Activated naive CD8-positive, alpha-beta T cell (primary cell): ENCODE results near the gene PARVA.

Experiments used
- H3K27ac Mint-ChIP-seq: one replicate; pipeline ENCODE4 v1.8.0; 2021; ENCODE audit warnings: mixed read lengths
- H3K27me3 Mint-ChIP-seq: one replicate; pipeline ENCODE4 v1.8.0; 2021; ENCODE audit warnings: mixed read lengths
- H3K36me3 Mint-ChIP-seq: one replicate; pipeline ENCODE4 v1.8.0; 2021; ENCODE audit warnings: mixed read lengths
- H3K4me1 Mint-ChIP-seq: one replicate; pipeline ENCODE4 v1.8.0; 2021; ENCODE audit warnings: low read depth, mixed read lengths
- H3K4me3 Mint-ChIP-seq: one replicate; pipeline ENCODE4 v1.8.0; 2021; ENCODE audit warnings: mild to moderate bottlenecking, mixed read lengths
- H3K9me3 Mint-ChIP-seq: one replicate; pipeline ENCODE4 v1.8.0; 2021; ENCODE audit warnings: low read depth, mixed read lengths

PARVA gene

GRCh38 chr11:12536566-12536965 lies 159.2 kb downstream of the PARVA start:
- Mint-ChIP-seq H3K27me3 (peaks cover 5% of the 10 kb centered on the region), H3K27ac (no peak overlapping the region), H3K36me3 (no peaks in the 10 kb centered on the region), H3K4me1 (no peaks in the 10 kb centered on the region), H3K4me3 (no peak overlapping the region), H3K9me3 (no peaks in the 10 kb centered on the region)

GRCh38 chr11:12537778-12538401 lies 160.5 kb downstream of the PARVA start:
- no peak overlapping the region for H3K4me3 Mint-ChIP-seq
- no peak overlapping the region for H3K27ac Mint-ChIP-seq
- H3K36me3 Mint-ChIP-seq: no peaks in the 10 kb centered on the region
- no peaks in the 10 kb centered on the region for H3K4me1 Mint-ChIP-seq
- no peaks in the 10 kb centered on the region for H3K9me3 Mint-ChIP-seq
- H3K27me3 Mint-ChIP-seq: peaks cover 5% of the 10 kb centered on the region

DNA sequence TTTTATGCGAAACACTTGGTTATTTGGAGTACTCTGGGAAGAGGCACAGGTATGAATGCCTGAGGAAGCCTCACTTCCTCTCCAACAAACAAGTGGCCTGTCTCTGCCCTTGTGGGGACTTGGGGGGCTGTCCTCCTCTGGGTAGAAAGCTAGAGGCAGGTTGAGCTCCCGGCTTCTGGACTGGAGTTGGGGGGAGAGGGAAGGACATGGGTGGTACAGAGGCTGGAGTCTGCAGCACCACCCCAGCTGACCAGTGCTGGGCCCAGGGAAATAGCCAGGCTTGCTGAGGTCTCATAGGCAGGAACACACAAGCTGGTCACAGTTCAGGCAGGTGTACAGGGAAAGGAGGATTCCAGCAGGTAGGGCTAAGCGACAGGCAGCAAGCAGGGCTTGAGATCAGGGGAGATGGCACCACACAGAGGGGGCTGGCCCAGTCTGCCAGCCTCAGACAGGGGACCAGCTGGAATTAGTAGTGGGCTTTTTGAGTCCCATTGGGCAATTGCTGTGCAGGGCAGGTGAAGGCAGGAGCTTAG lies 161.6 kb downstream of the PARVA start:
- H3K4me1 Mint-ChIP-seq: no peaks in the 10 kb centered on the region
- no peaks in the 10 kb centered on the region for H3K36me3 Mint-ChIP-seq
- peaks cover 5% of the 10 kb centered on the region for H3K27me3 Mint-ChIP-seq
- no peaks in the 10 kb centered on the region for H3K9me3 Mint-ChIP-seq
- no peak overlapping the region for H3K4me3 Mint-ChIP-seq
- H3K27ac Mint-ChIP-seq: no peak overlapping the region

DNA sequence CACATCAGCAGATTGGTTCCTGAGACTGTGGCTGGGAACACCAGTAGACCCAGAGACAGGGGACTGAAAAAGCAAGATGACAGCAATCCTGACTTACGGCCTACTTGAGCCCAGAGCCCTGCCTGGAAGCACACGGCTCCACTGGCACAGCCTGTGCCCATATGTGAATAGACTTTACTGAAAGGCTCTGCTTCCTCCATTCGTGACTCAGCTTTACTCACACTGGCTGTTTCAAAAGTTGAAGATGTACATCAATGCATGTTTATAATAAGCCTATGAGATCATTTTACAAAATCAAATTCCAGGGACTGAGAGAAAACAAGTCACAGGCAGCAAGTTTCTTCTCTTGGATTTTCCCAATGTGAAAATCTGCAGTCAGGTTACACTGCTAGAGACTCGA lies 162.2 kb downstream of the PARVA start:
- H3K4me1 Mint-ChIP-seq: no peaks in the 10 kb centered on the region
- peaks cover 5% of the 10 kb centered on the region for H3K27me3 Mint-ChIP-seq
- H3K36me3 Mint-ChIP-seq: no peaks in the 10 kb centered on the region
- H3K27ac Mint-ChIP-seq: no peak overlapping the region
- H3K9me3 Mint-ChIP-seq: no peaks in the 10 kb centered on the region
- no peak overlapping the region for H3K4me3 Mint-ChIP-seq

- no peaks in the 10 kb centered on the region for H3K4me1 Mint-ChIP-seq
- H3K36me3 Mint-ChIP-seq: no peaks in the 10 kb centered on the region
- no peak overlapping the region for H3K27ac Mint-ChIP-seq
- no peak overlapping the region for H3K4me3 Mint-ChIP-seq
- H3K9me3 Mint-ChIP-seq: no peaks in the 10 kb centered on the region
- H3K27me3 Mint-ChIP-seq: peaks cover 5% of the 10 kb centered on the region
Measured at GRCh38 chr11:12540075-12540680, 162.8 kb downstream of the PARVA start.

GRCh38 chr11:12540913-12541582 lies 163.7 kb downstream of the PARVA start:
- Mint-ChIP-seq H3K36me3 (no peaks in the 10 kb centered on the region), H3K4me3 (no peak overlapping the region), H3K4me1 (no peaks in the 10 kb centered on the region), H3K27me3 (peaks cover 5% of the 10 kb centered on the region), H3K9me3 (no peaks in the 10 kb centered on the region), H3K27ac (no peak overlapping the region)

DNA sequence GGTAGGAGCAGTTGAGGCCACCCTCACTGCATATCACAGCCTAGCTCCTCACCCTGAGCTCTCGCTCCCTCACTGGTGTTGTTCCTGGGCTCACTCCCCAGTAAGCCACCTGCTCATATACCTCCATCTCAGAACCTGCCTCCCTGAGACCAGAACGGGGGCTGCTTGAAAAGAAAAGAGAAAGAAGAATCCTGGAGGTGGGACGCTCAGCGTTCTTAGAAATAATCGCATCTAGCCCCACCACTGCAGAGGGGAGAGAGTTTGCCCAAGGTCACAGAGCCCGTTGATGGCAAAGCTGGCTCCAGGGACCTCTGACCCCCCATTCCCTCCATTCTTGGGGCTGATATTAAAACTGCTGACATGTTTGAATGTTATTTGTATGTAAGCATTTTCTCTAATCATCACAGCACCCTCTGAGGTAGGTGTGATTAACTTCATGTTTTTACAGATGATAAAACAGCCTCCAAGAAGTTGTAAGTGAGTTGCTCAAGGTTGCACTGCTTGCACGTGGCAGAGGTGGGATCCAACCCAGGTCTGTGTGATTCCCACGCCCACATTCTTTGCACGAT lies 164.3 kb downstream of the PARVA start:
- Mint-ChIP-seq H3K27ac (no peak overlapping the region), H3K9me3 (no peaks in the 10 kb centered on the region), H3K27me3 (peaks cover 2% of the 10 kb centered on the region), H3K4me3 (no peak overlapping the region), H3K4me1 (no peaks in the 10 kb centered on the region), H3K36me3 (no peaks in the 10 kb centered on the region)

GRCh38 chr11:12542186-12542935 lies 165.0 kb downstream of the PARVA start:
- no peaks in the 10 kb centered on the region for H3K9me3 Mint-ChIP-seq
- no peaks in the 10 kb centered on the region for H3K27me3 Mint-ChIP-seq
- no peaks in the 10 kb centered on the region for H3K36me3 Mint-ChIP-seq
- H3K4me1 Mint-ChIP-seq: no peaks in the 10 kb centered on the region
- no peak overlapping the region for H3K4me3 Mint-ChIP-seq
- no peak overlapping the region for H3K27ac Mint-ChIP-seq

DNA sequence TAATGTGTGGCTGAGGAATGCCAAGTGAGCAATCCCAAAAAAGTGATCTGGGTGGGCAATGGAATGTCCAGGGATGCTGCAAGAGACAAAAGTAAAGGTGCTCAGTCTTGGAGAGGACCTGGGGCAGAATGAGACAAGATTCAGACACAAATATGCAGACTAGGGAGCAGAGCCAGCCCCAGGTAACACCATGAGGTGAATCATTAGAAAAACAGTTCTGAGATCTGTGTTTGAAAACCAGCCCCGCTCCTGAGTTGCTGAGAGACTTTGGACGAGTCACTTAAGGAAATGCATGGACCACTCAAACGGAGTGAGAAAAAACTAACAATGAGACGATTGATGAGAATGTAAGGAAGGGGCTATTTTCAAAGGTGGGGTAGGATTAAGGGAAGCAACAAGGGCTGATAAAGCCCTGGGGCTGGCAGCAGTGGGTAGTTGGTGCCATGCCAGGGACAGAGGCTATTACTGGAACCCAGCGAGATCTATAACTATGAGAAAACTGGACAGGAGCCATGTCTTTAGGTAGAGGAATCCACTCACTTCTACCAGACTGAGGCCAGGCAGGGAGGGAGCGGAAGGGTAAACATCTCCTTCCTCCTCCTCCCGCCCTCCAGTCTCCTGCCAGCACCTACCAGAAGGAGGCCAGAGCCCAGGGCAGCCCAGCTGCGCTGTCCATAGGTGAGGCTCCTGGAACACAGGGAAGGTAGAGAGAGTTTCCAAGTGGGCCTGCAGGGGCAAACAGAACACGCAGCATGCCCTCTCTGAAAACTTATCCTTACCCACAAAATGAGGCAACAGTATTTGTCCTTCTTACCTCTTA lies 166.4 kb downstream of the PARVA start:
- Mint-ChIP-seq H3K4me3 (no peak overlapping the region), H3K9me3 (no peaks in the 10 kb centered on the region), H3K4me1 (no peaks in the 10 kb centered on the region), H3K27me3 (no peaks in the 10 kb centered on the region), H3K36me3 (no peaks in the 10 kb centered on the region), H3K27ac (no peak overlapping the region)

DNA sequence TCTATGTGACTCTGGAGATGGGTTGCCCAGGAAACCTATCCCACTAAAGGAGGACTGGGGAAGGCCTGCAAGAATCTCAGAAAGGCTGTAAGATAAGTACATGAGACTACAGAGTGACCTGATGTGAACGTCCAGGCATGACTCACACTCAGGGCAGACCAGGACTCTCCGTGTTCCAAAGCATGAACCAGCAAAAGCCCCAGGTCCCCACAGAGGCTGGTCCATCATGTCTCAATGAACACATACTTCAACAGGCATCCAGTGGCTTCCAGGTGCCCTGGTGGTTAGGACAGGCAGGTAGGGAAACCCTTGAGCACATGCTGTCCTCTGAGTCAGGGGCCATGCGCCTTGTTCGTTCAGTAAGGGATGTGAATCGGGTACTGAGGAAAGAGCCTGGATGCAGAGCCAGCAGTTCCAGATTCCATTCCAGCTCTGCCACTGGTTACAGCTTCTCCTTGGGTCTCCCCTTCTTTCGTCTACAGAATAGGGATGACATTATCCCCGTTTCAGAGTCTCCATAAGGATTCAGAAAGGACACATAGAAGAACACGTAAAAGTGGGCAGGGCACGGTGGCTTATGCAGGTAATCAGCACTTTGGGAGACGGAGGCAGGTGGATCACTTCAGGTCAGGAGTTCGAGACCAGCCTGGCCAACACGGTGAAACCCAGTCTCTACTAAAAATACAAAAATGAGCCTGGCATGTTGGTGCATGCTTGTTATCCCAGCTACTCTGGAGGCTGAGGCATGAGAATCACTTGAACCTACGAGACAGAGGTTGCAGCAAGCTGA lies 167.8 kb downstream of the PARVA start:
- Mint-ChIP-seq H3K27me3 (no peaks in the 10 kb centered on the region), H3K4me1 (no peaks in the 10 kb centered on the region), H3K4me3 (no peak overlapping the region), H3K36me3 (no peaks in the 10 kb centered on the region), H3K9me3 (no peaks in the 10 kb centered on the region), H3K27ac (no peak overlapping the region)

GRCh38 chr11:12546122-12546521 lies 168.8 kb downstream of the PARVA start:
- no peaks in the 10 kb centered on the region for H3K4me1 Mint-ChIP-seq
- H3K27me3 Mint-ChIP-seq: no peaks in the 10 kb centered on the region
- no peaks in the 10 kb centered on the region for H3K9me3 Mint-ChIP-seq
- no peak overlapping the region for H3K27ac Mint-ChIP-seq
- no peak overlapping the region for H3K4me3 Mint-ChIP-seq
- H3K36me3 Mint-ChIP-seq: no peaks in the 10 kb centered on the region

- Mint-ChIP-seq H3K27me3 (peaks cover 4% of the 10 kb centered on the region), H3K4me1 (no peaks in the 10 kb centered on the region), H3K36me3 (no peaks in the 10 kb centered on the region), H3K9me3 (no peaks in the 10 kb centered on the region), H3K27ac (no peak overlapping the region), H3K4me3 (no peak overlapping the region)
Measured at GRCh38 chr11:12546660-12547059, 169.3 kb downstream of the PARVA start.

DNA sequence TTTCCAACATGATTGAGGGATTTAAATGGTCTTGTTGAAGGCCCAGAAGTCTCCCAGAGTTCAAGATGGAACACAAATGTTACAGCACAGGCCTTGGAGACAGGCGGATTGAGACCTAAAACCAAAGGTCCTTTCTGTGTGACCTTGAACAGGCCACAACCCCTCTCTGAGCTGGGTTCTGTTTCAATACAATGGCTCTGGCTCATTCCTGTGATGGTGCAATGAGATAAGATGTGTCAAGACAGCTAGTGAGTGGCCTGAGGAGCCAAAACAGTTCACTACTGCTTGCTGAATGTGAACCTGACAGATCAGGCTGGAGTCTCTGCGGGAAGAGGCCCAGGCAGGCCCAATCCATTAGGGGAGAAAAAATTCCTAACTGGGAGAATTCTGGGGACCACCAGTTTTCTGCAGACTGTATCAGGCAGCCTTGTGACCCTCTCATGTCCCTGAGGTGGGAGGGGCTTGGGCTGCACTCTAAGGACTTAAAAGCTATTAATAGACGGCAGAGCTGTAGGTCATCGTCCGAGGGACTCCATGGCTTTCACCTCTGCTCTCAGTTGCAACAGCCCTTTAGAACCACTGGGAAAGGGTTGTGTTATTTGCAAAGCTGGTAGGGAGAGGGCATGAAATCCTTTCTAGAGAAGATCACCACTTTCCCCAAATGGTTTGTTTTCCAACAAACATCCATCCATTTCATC lies 170.7 kb downstream of the PARVA start:
- H3K4me3 Mint-ChIP-seq: no peak overlapping the region
- H3K36me3 Mint-ChIP-seq: no peaks in the 10 kb centered on the region
- no peak overlapping the region for H3K27ac Mint-ChIP-seq
- no peaks in the 10 kb centered on the region for H3K4me1 Mint-ChIP-seq
- peaks cover 8% of the 10 kb centered on the region for H3K27me3 Mint-ChIP-seq
- H3K9me3 Mint-ChIP-seq: no peaks in the 10 kb centered on the region
